SK-N-SH treated with all-trans-retinoic acid at 6 μM for 48 hours (cell line): Measurements from ENCODE around the gene ZIC5.

Experiments
- ATAC-seq: fragments of 200-7000 bp; cut with Tn5 transposase; 3 replicates; pipeline ENCODE4 v1.9.1; 2020; ENCODE audit warnings: mild to moderate bottlenecking, moderate library complexity
- ARNTL ChIP-seq: fragments of 450-650 bp; formaldehyde crosslinking; IDR thresholded peaks from 2 replicates; pipeline ENCODE4 v1.5.0; 2020; ENCODE audit warnings: low read depth, mild to moderate bottlenecking, moderate library complexity, borderline replicate concordance
- CREB5 ChIP-seq: fragments of 250-450 bp; sonication (Bioruptor Pico); IDR thresholded peaks from 2 replicates; pipeline ENCODE4 v1.5.1; 2020; ENCODE audit warnings: low read depth, mild to moderate bottlenecking, moderate library complexity
- CSDC2 ChIP-seq: fragments of 250-450 bp; sonication (Bioruptor Pico); IDR thresholded peaks from 2 replicates; pipeline ENCODE4 v1.5.0; 2020; ENCODE audit warnings: mild to moderate bottlenecking, moderate library complexity
- CSRNP3 ChIP-seq: fragments of 250-450 bp; sonication (Bioruptor Pico); IDR thresholded peaks from 2 replicates; pipeline ENCODE4 v1.5.1; 2021; ENCODE audit warnings: mild to moderate bottlenecking, moderate library complexity
- ESRRG ChIP-seq: fragments of 250-450 bp; sonication (Bioruptor Pico); IDR thresholded peaks from 2 replicates; pipeline ENCODE4 v1.6.1; 2021; ENCODE audit warnings: mild to moderate bottlenecking
- GLIS3 ChIP-seq: fragments of 250-450 bp; sonication (Bioruptor Pico); IDR thresholded peaks from 2 replicates; pipeline ENCODE4 v1.5.0; 2020; ENCODE audit warnings: mild to moderate bottlenecking, moderate library complexity
- ISL1 ChIP-seq: fragments of 250-450 bp; sonication (Bioruptor Pico); IDR thresholded peaks from 2 replicates; pipeline ENCODE4 v2.1.2; 2022; ENCODE audit warnings: mild to moderate bottlenecking, moderate library complexity
- OSR1 ChIP-seq: fragments of 250-450 bp; sonication (Bioruptor Pico); IDR thresholded peaks from 2 replicates; pipeline ENCODE4 v1.8.0; 2022; ENCODE audit warnings: moderate library complexity, mild to moderate bottlenecking, inconsistent platforms
- PATZ1 ChIP-seq: fragments of 250-450 bp; sonication (Bioruptor Pico); IDR thresholded peaks from 2 replicates; pipeline ENCODE4 v1.8.0; 2020; ENCODE audit warnings: mild to moderate bottlenecking, moderate library complexity, borderline replicate concordance
- RARB ChIP-seq: fragments of 250-450 bp; sonication (Bioruptor Pico); IDR thresholded peaks from 2 replicates; pipeline ENCODE4 v1.8.0; 2021; ENCODE audit warnings: mild to moderate bottlenecking, moderate library complexity
- SNAI2 ChIP-seq: fragments of 250-450 bp; sonication (Bioruptor Pico); IDR thresholded peaks from 2 replicates; pipeline ENCODE4 v1.5.0; 2020; ENCODE audit warnings: mild to moderate bottlenecking, moderate library complexity
- TCF4 ChIP-seq: fragments of 250-450 bp; sonication (Bioruptor Pico); IDR thresholded peaks from 2 replicates; pipeline ENCODE4 v1.8.0; 2021; ENCODE audit warnings: mild to moderate bottlenecking, moderate library complexity, borderline replicate concordance
- TOX ChIP-seq: fragments of 250-450 bp; sonication (Bioruptor Pico); IDR thresholded peaks from 2 replicates; pipeline ENCODE4 v1.8.0; 2021; ENCODE audit warnings: mild to moderate bottlenecking, moderate library complexity, borderline replicate concordance
- TSHZ2 ChIP-seq: fragments of 250-450 bp; sonication (Bioruptor Pico); IDR thresholded peaks from 2 replicates; pipeline ENCODE4 v1.5.0; 2020; ENCODE audit warnings: mild to moderate bottlenecking, moderate library complexity
- ZC3H10 ChIP-seq: fragments of 250-450 bp; sonication (Bioruptor Pico); IDR thresholded peaks from 2 replicates; pipeline ENCODE4 v1.5.1; 2021; ENCODE audit warnings: mild to moderate bottlenecking, moderate library complexity
- ZFP3 ChIP-seq: fragments of 250-450 bp; sonication (Bioruptor Pico); IDR thresholded peaks from 2 replicates; pipeline ENCODE4 v1.5.0; 2020; ENCODE audit warnings: mild to moderate bottlenecking, moderate library complexity
- ZNF565 ChIP-seq: fragments of 450-650 bp; formaldehyde crosslinking; conservative IDR thresholded peaks from 2 replicates; pipeline ENCODE4 v1.5.0; 2020; ENCODE audit warnings: low read depth, mild to moderate bottlenecking, moderate library complexity

ZIC5 gene

GRCh38 chr13:99971576-99972189 lies at the start of gene ZIC5:
ZIC5 (minus strand) TSS chr13:99971767; CDS start chr13:99971603, 164 bp downstream.
- TF ChIP-seq TCF4 (CRISPR knock-in tag) (no peak), TOX (no peak), ESRRG (no peak), CSDC2 (CRISPR knock-in tag) (no peak), CSRNP3 (CRISPR knock-in tag) (no peak)
- ATAC-seq, result no peak

- no peak for ATAC-seq
Measured at GRCh38 chr13:100019780-100020356, 48.3 kb upstream of the ZIC5 start.

More at GRCh38 chr13:100019780-100020356, 48.3 kb upstream of the ZIC5 start:
- TF ChIP-seq CSRNP3 (CRISPR knock-in tag) (no peak), CSDC2 (CRISPR knock-in tag) (no peak), TSHZ2 (CRISPR knock-in tag) (no peak), ARNTL (CRISPR knock-in tag) (no peak), SNAI2 (CRISPR knock-in tag) (no peak), GLIS3 (CRISPR knock-in tag) (no peak), ZNF565 (no peak), PATZ1 (CRISPR knock-in tag) (no peak), CREB5 (CRISPR knock-in tag) (no peak), ZFP3 (no peak), ZC3H10 (no peak), ISL1 (CRISPR knock-in tag) (no peak), RARB (CRISPR knock-in tag) (no peak), OSR1 (no peak), TCF4 (CRISPR knock-in tag) (no peak)
- TF ChIP-seq, all 23 proteins: peak for 0
